GM18505 (cell line): Measurements from ENCODE around the gene E2F4.
A peak's percentile ranks its signal among the peaks of the same experiment; 100 is the strongest.

ENCODE experiments used
- ATAC-seq: cut with Tn5 transposase; IDR thresholded peaks from one replicate; pipeline ENCODE4 v1.9.1; 2021; ENCODE audit not compliant: unreplicated experiment
- POLR2A ChIP-seq: IDR thresholded peaks from 4 replicates; pipeline ENCODE4 v1.6.1; 2011; ENCODE audit warnings: borderline replicate concordance; ENCODE audit not compliant: insufficient read depth, insufficient read length; ENCODE audit errors: extremely low read depth

E2F4 gene

GRCh38 chr16:67191995-67192681, at the start of gene E2F4:
Gene E2F4 (plus strand): TSS chr16:67192155. CDS start chr16:67192228, 73 bp downstream.
- peak; percentile 82 for ATAC-seq
- TF ChIP-seq POLR2A = peak; percentile 87

DNA sequence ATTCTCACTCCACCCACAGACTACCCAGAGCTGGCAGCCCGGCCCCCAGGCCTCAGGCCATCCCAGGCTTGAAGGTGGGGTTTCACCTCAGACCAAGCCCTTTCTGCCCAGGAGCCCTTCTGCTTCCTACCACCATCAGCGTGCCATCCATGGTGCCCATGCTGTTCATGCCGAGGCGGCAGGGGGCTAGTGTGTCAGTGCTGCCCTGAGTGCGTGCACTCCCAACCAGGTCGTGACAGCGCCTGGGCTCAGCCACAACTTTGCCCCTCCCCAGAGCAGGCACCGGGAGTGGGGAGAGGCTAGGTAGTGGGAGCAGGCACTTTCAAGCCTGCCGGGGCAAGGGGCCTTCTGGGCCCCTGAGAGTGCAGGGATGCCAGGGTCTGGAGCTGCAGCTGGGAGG, 49.6 kb upstream of the E2F4 start:
- ATAC-seq = no peak
- no peak for TF ChIP-seq POLR2A

- TF ChIP-seq POLR2A = no peak
- ATAC-seq = no peak
Measured at GRCh38 chr16:67144943-67145342, 47.0 kb upstream of the E2F4 start.

DNA sequence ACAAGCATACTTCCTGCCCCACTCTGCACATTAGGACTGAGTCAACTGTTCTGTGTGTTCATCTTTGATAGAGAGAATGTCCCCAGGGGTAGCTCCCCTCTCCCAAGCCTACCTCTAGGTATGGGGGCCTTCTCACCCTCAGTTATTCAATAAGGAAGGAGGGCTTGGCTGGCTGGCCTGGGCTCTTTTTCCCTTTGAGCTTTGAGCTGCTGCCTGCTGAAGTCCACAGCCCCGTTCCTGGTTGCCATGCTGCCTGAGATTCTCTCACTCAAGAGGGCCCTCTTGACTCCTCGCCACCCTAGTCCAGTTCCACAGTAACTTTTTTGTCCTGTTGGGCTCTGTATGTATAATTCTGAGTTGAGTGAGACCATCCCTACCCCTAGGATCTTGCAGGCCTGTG, 46.2 kb upstream of the E2F4 start:
- no peak for TF ChIP-seq POLR2A
- no peak for ATAC-seq

DNA sequence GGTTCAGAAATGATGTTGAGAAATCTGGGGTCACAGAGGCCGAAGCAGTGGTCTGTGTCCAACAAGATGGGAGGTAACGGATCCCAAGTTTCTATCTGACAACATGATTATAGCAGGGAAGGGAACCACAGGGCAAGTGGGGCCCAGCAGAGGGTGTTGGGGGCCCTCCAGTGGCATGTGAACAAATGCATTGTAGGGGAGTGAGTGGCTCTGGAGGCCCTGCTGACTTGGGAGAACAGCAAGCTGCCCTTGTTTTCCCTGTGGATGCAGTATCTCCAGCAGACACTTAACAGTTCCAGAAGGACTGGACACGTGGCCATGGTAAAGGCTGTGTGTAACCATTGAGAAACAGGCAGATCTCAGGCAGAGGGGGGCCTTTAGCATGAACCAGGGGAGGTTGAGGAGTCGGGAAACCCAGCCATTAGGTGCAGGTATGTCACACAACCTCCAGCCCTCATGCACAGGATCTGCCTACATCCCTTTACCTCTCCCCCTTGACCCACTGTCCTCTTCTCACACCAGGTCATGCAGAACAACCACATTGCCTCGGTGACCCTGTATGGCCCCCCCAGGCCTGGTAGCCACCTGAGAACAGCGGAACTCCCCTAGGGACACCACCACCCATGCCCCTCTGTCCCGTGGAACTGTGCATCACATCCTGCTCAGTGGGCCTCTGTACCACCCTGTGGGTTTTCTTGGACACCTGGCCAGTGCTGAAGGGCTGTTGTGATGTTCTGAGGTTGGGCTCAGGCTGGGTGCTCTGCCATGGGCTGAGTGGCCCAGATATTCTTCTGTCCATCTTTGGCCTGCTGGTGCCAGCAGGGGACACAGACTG, 45.2 kb upstream of the E2F4 start:
- TF ChIP-seq POLR2A = no peak
- no peak for ATAC-seq

DNA sequence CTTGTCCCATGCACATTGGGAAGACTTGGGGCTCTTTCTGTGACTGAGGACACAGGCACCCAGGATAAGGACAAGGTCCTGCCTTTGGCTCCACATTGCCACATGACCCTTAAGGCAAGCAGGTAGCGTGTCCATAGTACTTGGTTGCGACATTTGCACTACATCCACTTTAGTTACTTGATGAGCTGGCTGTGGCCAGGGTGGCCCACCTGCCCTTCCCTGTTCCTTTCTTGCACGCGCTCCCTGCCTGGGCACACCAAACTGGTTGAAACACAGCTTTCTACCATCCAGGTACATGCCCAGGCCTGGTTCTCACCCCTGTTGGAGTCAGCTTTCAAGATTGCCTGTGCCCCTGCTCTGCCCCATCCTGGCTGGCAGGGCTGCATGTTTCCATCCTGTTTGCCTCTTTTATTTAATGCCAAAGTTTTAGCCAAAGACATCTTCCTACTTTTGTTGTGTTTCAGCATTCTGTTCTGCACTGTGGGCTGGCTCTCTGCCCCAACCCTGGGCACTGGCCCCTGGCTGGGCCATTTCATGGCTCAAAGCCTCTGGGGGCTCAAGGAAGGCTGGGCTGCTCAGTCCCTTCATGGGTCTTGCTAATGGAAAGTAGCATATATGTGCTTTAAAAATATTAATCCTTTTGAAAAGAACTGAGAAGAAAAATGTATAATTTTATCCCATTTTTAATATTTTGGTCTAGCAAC, 44.4 kb upstream of the E2F4 start:
- TF ChIP-seq POLR2A = no peak
- no peak for ATAC-seq

DNA sequence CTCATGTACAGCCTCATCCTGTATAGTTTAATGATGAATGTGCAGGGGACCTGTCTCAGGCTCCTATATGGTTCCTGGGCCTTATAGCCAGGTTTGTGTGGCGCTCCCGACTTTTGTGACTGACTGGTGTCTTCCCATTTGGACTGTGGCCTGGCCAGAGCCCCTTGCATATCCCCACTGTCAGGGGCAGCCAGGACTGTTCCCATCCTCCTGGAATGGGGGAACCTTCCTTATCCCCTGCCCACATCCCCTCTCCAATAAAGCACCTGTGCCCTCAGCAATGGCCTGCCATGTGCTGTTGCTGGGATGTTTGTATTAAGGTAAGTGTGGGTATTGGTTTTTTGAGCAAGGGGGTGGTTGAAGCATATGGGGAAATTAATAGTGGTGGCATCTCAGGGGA, 43.7 kb upstream of the E2F4 start:
- ATAC-seq = no peak
- TF ChIP-seq POLR2A = no peak

GRCh38 chr16:67148656-67149275, 43.2 kb upstream of the E2F4 start:
- no peak for ATAC-seq
- TF ChIP-seq POLR2A = no peak

GRCh38 chr16:67149276-67150046, 42.5 kb upstream of the E2F4 start:
- TF ChIP-seq POLR2A = no peak
- no peak for ATAC-seq

GRCh38 chr16:67150047-67150832, 41.7 kb upstream of the E2F4 start:
- no peak for TF ChIP-seq POLR2A
- no peak for ATAC-seq

DNA sequence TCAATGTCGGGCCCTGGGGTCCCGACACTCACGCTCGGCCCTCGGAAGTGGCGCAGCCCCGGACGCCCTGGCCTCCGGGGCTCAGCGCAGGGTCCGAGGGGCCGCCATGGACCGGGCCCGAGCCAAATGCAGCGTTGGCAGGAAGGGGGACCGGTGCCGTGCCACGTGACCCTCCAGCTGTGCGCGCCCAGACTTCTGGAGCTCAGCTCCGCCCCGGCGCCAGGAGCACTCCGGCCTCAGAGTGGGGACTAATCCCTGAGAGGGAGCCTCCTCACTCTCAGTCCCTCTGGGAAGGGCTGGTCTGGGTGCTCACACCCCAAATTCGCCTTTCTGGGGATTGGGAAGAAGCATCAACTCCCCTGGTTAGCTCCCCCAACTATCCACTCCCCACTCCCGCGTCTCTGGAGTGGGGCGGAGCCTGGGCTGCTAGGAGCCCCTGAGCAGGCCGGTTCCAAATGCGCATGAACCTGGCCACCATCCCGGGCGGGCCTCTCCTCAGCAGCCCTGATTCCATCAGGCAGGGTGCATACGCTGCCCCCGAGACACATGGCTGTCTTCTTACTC, 41.0 kb upstream of the E2F4 start, which contains the start of gene B3GNT9:
TSS of gene B3GNT9 (minus strand) at position 166 of the 564 bp plus-strand sequence. CDS start 513 bp downstream, outside the sequence.
- no peak for TF ChIP-seq POLR2A
- no peak for ATAC-seq

- ATAC-seq = no peak
- TF ChIP-seq POLR2A = no peak
Measured at GRCh38 chr16:67151431-67152097, 40.4 kb upstream of the E2F4 start.
